HepG2 (cell line): ENCODE measurements around the gene TMEM108. TPM values are rescaled to one million over a fixed set of nuclear protein-coding genes. Genes with fewer than 3 reads are reported as not detected.

ENCODE experiments used
- ATAC-seq: fragments of 200-7000 bp; cut with Tn5 transposase; 3 replicates; pipeline ENCODE4 v1.9.1; 2020; ENCODE audit warnings: mild to moderate bottlenecking, moderate library complexity
- BruUV-seq: library from RNA; stranded (reverse); fragments of 400-500 nt; replicated peaks from 2 replicates; lab custom pipeline; 2021; lab: Mats Ljungman, UMichigan
- CTCF ChIA-PET: fragments of 300-600 bp; formaldehyde crosslinking; extraction: SDS; loops from one replicate; lab custom pipeline; 2021; ENCODE audit warnings: low total read pairs, inconsistent platforms, low intra/inter-chr PET ratio; lab: Yijun Ruan, JAX
- POLR2A ChIA-PET: fragments of 350-600 bp; sonication (Branson Sonifier 250); formaldehyde crosslinking; loops from one replicate; lab custom pipeline; 2020; ENCODE audit warnings: antibody characterized with exemption, inconsistent platforms; lab: Yijun Ruan, JAX
- DNase-seq: peaks from one replicate; pipeline ENCODE4 v3.0.0-alpha.2; 2015; ENCODE audit warnings: low spot score
- FAIRE-seq: peaks from 3 replicates; lab custom pipeline; 2011; peaks lifted over from hg19 to GRCh38; lab: Jason Lieb, UNC
- H2AFZ ChIP-seq: one replicate; pipeline ENCODE4 v1.6.1; 2011; ENCODE audit warnings: low read length, inconsistent platforms
- H3K27ac ChIP-seq: fragments of 300-600 bp; 3 replicates; pipeline ENCODE4 v1.8.0; 2011; ENCODE audit warnings: mixed run types, mild to moderate bottlenecking, mixed read lengths, low read length, inconsistent platforms; ENCODE audit not compliant: insufficient read depth; ENCODE audit errors: extremely low read length
- H3K27me3 ChIP-seq, 2 experiments: fragments of 200-600 bp in 1 of 2; 2 replicates in 1 of 2; 3 replicates in 1 of 2; pipeline versions ENCODE4 v1.6.0 to v1.8.0; 2011; ENCODE audit warnings: low read length in 2 of 2, mild to moderate bottlenecking in 2 of 2, moderate library complexity in 2 of 2, inconsistent platforms in 1 of 2; ENCODE audit not compliant: insufficient read depth in 2 of 2, control insufficient read depth in 1 of 2
- H3K36me3 ChIP-seq, 2 experiments: fragments of 200-600 bp in 1 of 2; replicated peaks in 1 of 2; 2 replicates in 1 of 2; 3 replicates in 1 of 2; pipeline versions ENCODE4 v1.5.1 to v1.8.0; 2011; ENCODE audit warnings: low read length in 2 of 2, inconsistent platforms in 1 of 2; ENCODE audit not compliant: insufficient read depth in 2 of 2, control insufficient read depth in 1 of 2
- H3K4me1 ChIP-seq: 2 replicates; pipeline ENCODE4 v1.5.1; 2012; ENCODE audit warnings: low read length, inconsistent platforms; ENCODE audit not compliant: insufficient read depth
- H3K4me2 ChIP-seq: 2 replicates; pipeline ENCODE4 v1.6.0; 2011; ENCODE audit warnings: low read depth, low read length, inconsistent platforms
- H3K4me3 ChIP-seq, 3 experiments: fragments of 200-600 bp in 1 of 3; sonication (generic), shearing (Covaris generic) in 1 of 3; replicated peaks in 1 of 3; 2 replicates each; pipeline ENCODE4 v1.5.1; 2011 to 2016; ENCODE audit warnings: low read length in 3 of 3, inconsistent platforms in 2 of 3, low read depth in 2 of 3, mild to moderate bottlenecking in 2 of 3, control low read depth in 1 of 3, mixed read lengths in 1 of 3; ENCODE audit not compliant: insufficient read depth in 1 of 3
- H3K79me2 ChIP-seq: one replicate; pipeline ENCODE4 v1.6.1; 2011; ENCODE audit warnings: low read length, inconsistent platforms; ENCODE audit not compliant: insufficient read depth
- H3K9ac ChIP-seq: 2 replicates; pipeline ENCODE4 v1.6.0; 2011; ENCODE audit warnings: mild to moderate bottlenecking, low read depth, low read length, inconsistent platforms; ENCODE audit not compliant: insufficient read depth
- H3K9me3 ChIP-seq: 2 replicates; pipeline ENCODE4 v1.5.1; 2012; ENCODE audit warnings: mild to moderate bottlenecking, low read length
- H4K20me1 ChIP-seq: 2 replicates; pipeline ENCODE4 v1.6.0; 2011; ENCODE audit warnings: inconsistent platforms, mild to moderate bottlenecking, low read length, moderate library complexity; ENCODE audit not compliant: insufficient read depth
- HOXA5 ChIP-seq: sonication (generic); formaldehyde crosslinking; IDR thresholded peaks from 2 replicates; pipeline ENCODE4 v1.4.0; 2020; ENCODE audit warnings: missing genetic modification reagents
- IRF2 ChIP-seq: IDR thresholded peaks from 2 replicates; pipeline ENCODE4 v1.6.1; 2018; ENCODE audit warnings: missing genetic modification reagents, missing compliant biosample characterization
- JUNB ChIP-seq: sonication (generic); formaldehyde crosslinking; IDR thresholded peaks from 2 replicates; pipeline ENCODE4 v1.8.0; 2022; ENCODE audit warnings: missing genetic modification reagents, mild to moderate bottlenecking, borderline replicate concordance
- MAFF ChIP-seq: IDR thresholded peaks from 2 replicates; pipeline ENCODE4 v1.6.1; 2011; ENCODE audit warnings: low read depth, low read length, improper control_type of control experiment
- MIER3 ChIP-seq: IDR thresholded peaks from 2 replicates; pipeline ENCODE4 v1.6.1; 2016; ENCODE audit warnings: missing compliant biosample characterization, borderline replicate concordance
- NCOA5 ChIP-seq: sonication (generic); formaldehyde crosslinking; IDR thresholded peaks from 2 replicates; pipeline ENCODE4 v1.4.0; 2020; ENCODE audit warnings: missing genetic modification reagents
- SRY ChIP-seq: sonication (generic); formaldehyde crosslinking; IDR thresholded peaks from 2 replicates; pipeline ENCODE4 v1.8.0; 2022; ENCODE audit warnings: mild to moderate bottlenecking, missing genetic modification reagents
- TOE1 ChIP-seq: sonication (generic); formaldehyde crosslinking; IDR thresholded peaks from 2 replicates; pipeline ENCODE4 v1.4.0; 2020; ENCODE audit warnings: mild to moderate bottlenecking, missing genetic modification reagents
- ZBTB7B ChIP-seq: sonication (generic); formaldehyde crosslinking; IDR thresholded peaks from 2 replicates; pipeline ENCODE4 v1.4.0; 2020; ENCODE audit warnings: missing genetic modification reagents
- ZFP36L1 ChIP-seq: sonication (generic); formaldehyde crosslinking; IDR thresholded peaks from 2 replicates; pipeline ENCODE4 v1.8.0; 2022; ENCODE audit warnings: mild to moderate bottlenecking, missing genetic modification reagents, moderate library complexity
- ZKSCAN8 ChIP-seq: IDR thresholded peaks from 2 replicates; pipeline ENCODE4 v1.6.1; 2016; ENCODE audit warnings: borderline replicate concordance, missing genetic modification reagents, missing compliant biosample characterization
- ZNF563 ChIP-seq: sonication (generic); formaldehyde crosslinking; IDR thresholded peaks from 2 replicates; pipeline ENCODE4 v1.8.0; 2022; ENCODE audit warnings: mild to moderate bottlenecking, moderate library complexity, missing genetic modification reagents
- ZNF629 ChIP-seq: sonication (generic); formaldehyde crosslinking; conservative IDR thresholded peaks from 2 replicates; pipeline ENCODE4 v1.5.0; 2020; ENCODE audit warnings: missing genetic modification reagents
- ZNF788 ChIP-seq: sonication (generic); formaldehyde crosslinking; IDR thresholded peaks from 2 replicates; pipeline ENCODE4 v1.5.0; 2020; ENCODE audit warnings: mild to moderate bottlenecking, missing genetic modification reagents, borderline replicate concordance
- ZNF879 ChIP-seq: sonication (generic); formaldehyde crosslinking; IDR thresholded peaks from 2 replicates; pipeline ENCODE4 v1.8.1; 2023; ENCODE audit warnings: missing genetic modification reagents
- ZZZ3 ChIP-seq: sonication (generic); formaldehyde crosslinking; IDR thresholded peaks from 2 replicates; pipeline ENCODE4 v1.4.0; 2020; ENCODE audit warnings: missing genetic modification reagents, mild to moderate bottlenecking, borderline replicate concordance
- WGBS: methylation state at CpG from one replicate; pipeline ENCODE4 v1.1.6; 2017; ENCODE audit warnings: low lambda C conversion rate; 5-methylcytosine and 5-hydroxymethylcytosine counted together
- in situ Hi-C: cut with HindIII; loops from 2 replicates; pipeline ENCODE4 v1.10.0; 2017; ENCODE audit warnings: low pct_unique_long_range_greater_than_20kb; ENCODE audit not compliant: extremely low pct_ligation_motif_present
- intact Hi-C: fragments of 100-400 bp; cut with micrococcal nuclease; formaldehyde crosslinking; loops from one replicate; pipeline ENCODE4 v1.10.0; 2022; ENCODE audit not compliant: unreplicated experiment
- polyA plus RNA-seq, 8 experiments: library from polyadenylated mRNA; depleted of rRNA in 3 of 8; stranded (reverse) in 7 of 8; unstranded in 1 of 8; fragments of >200 nt; fragmentation: Illumina TruSeq in 4 of 8; extraction: Trizol in 4 of 8; gene quantifications; 2 replicates each; pipeline versions ENCODE4 v1.2.1 to v1.2.3, GENCODE V29; 2011 to 2016; ENCODE audit warnings: low read depth in 4 of 8, missing spikeins in 1 of 8, mixed read lengths in 1 of 8; ENCODE audit not compliant: insufficient read depth in 1 of 8
- total RNA-seq, 5 experiments: library from RNA; depleted of rRNA; stranded (reverse); fragments of >200 nt; fragmentation: Illumina TruSeq; extraction: Trizol; gene quantifications; 2 replicates each; pipeline ENCODE4 v1.2.3, GENCODE V29; 2016; ENCODE audit warnings: low read depth in 1 of 5
- TF ChIP-seq, protein P1 (sequence below), 2 experiments: sonication (generic) in 1 of 2; formaldehyde crosslinking in 1 of 2; IDR thresholded peaks; 2 replicates each; pipeline versions ENCODE4 v1.4.0 to v1.6.1; 2018 to 2020; ENCODE audit warnings: missing genetic modification reagents in 2 of 2, borderline replicate concordance in 1 of 2, low read depth in 1 of 2, mild to moderate bottlenecking in 1 of 2, missing biosample characterization in 1 of 2
- TF ChIP-seq, protein P2 (sequence below): sonication (generic); formaldehyde crosslinking; IDR thresholded peaks from 2 replicates; pipeline ENCODE4 v1.5.0; 2020; ENCODE audit warnings: missing genetic modification reagents, mild to moderate bottlenecking, borderline replicate concordance
- TF ChIP-seq, protein P3 (sequence below): sonication (generic); formaldehyde crosslinking; IDR thresholded peaks from 2 replicates; pipeline ENCODE4 v1.5.0; 2020; ENCODE audit warnings: missing genetic modification reagents
- TF ChIP-seq, protein P4 (sequence below): sonication (generic); formaldehyde crosslinking; IDR thresholded peaks from 2 replicates; pipeline ENCODE4 v1.4.0; 2020; ENCODE audit warnings: missing genetic modification reagents

Gene TMEM108
- total and polyA plus RNA-seq, 2 of the 13 experiments (the other 11 are each of a cell fraction or from before 2014, with no cell fraction given) = not detected

DNA sequence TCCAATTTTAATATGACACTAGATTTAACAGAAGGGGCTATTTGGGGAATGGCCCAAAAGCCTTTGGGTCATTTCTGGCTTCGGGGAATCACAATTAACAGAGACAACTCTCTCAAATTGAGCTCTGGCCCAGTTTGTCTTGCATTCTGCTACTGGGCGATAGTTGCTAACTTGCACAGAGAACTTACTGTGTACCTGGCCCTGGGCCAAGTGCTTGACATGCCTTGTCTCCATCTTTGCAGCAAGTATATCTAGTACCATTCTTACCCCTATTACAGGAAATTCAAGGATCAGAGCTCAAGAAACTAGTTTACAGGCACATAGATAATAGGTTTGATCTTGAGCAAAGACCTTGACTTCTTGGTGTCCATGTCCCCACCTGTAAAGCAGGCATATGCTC, 175.7 kb downstream of the TMEM108 start (continued):
- TF ChIP-seq ZNF563 (CRISPR knock-in tag) (no peak), TOE1 (CRISPR knock-in tag) (no peak), ZFP36L1 (CRISPR knock-in tag) (no peak), ZZZ3 (no peak), NCOA5 (CRISPR knock-in tag) (no peak), MIER3 (no peak)
- TF ChIP-seq, protein P1, sequence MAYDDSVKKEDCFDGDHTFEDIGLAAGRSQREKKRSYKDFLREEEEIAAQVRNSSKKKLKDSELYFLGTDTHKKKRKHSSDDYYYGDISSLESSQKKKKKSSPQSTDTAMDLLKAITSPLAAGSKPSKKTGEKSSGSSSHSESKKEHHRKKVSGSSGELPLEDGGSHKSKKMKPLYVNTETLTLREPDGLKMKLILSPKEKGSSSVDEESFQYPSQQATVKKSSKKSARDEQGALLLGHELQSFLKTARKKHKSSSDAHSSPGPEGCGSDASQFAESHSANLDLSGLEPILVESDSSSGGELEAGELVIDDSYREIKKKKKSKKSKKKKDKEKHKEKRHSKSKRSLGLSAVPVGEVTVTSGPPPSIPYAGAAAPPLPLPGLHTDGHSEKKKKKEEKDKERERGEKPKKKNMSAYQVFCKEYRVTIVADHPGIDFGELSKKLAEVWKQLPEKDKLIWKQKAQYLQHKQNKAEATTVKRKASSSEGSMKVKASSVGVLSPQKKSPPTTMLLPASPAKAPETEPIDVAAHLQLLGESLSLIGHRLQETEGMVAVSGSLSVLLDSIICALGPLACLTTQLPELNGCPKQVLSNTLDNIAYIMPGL (CRISPR knock-in tag; IDR thresholded peaks at IDR 0.05; ENCODE audit: borderline replicate concordance in 1 of 2, low read depth in 1 of 2) = no peak

DNA sequence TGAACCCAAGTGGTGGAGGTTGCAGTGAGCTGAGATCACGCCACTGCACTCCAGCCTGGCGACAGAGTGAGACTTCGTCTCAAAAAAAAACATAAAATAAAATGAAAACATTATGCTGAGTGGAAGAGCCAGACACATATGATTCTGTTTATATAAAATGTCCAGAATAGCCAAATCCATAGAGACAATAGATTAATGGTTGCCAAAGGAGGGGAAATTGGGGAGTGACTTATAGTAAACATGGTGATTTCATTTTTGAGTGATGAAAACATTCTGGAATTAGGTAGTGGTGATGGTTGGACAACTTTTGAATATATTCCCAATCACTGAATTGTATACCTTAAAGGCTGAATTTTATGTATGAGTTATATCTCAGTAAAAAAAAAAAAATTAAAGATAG, 189.6 kb downstream of the TMEM108 start:
- no peak for FAIRE-seq
- no peak overlapping the region for H3K27ac ChIP-seq
- no peak for DNase-seq
- H3K27me3 ChIP-seq = no peaks in the 10 kb centered on the region
- H3K79me2 ChIP-seq = no peaks in the 10 kb centered on the region
- no peaks in the 10 kb centered on the region for H3K4me1 ChIP-seq
- WGBS = 2% methylated on average over 3 of the region's 3 CpGs
- intact Hi-C loops = no loop called here
- H3K4me3 ChIP-seq = no peak overlapping the region
- no TSS peak for BruUV-seq
- no peak overlapping the region for H3K9ac ChIP-seq
- ATAC-seq = no peak
- in situ Hi-C loops = no loop called here
- ChIA-PET CTCF (no interaction called here), POLR2A (no interaction called here)
- H3K4me2 ChIP-seq = no peak overlapping the region
- no peaks in the 10 kb centered on the region for H4K20me1 ChIP-seq
- peaks cover 5% of the 10 kb centered on the region; the same call in 1 of the 2 replicates for H3K9me3 ChIP-seq
- no peaks in the 10 kb centered on the region for H3K36me3 ChIP-seq
- no peak overlapping the region for H2AFZ ChIP-seq
- TF ChIP-seq ZNF788 (CRISPR knock-in tag) (no peak), ZBTB7B (CRISPR knock-in tag) (no peak), ZNF629 (CRISPR knock-in tag) (no peak), ZKSCAN8 (no peak), JUNB (CRISPR knock-in tag) (no peak), MAFF (no peak), HOXA5 (CRISPR knock-in tag) (no peak), IRF2 (CRISPR knock-in tag) (no peak), SRY (CRISPR knock-in tag) (no peak), ZNF879 (CRISPR knock-in tag) (no peak)
- TF ChIP-seq, protein P2, sequence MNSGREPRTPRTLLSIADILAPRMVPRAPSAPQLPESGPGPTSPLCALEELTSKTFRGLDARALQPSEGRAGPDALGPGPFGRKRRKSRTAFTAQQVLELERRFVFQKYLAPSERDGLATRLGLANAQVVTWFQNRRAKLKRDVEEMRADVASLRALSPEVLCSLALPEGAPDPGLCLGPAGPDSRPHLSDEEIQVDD = no peak
- TF ChIP-seq, protein P3, sequence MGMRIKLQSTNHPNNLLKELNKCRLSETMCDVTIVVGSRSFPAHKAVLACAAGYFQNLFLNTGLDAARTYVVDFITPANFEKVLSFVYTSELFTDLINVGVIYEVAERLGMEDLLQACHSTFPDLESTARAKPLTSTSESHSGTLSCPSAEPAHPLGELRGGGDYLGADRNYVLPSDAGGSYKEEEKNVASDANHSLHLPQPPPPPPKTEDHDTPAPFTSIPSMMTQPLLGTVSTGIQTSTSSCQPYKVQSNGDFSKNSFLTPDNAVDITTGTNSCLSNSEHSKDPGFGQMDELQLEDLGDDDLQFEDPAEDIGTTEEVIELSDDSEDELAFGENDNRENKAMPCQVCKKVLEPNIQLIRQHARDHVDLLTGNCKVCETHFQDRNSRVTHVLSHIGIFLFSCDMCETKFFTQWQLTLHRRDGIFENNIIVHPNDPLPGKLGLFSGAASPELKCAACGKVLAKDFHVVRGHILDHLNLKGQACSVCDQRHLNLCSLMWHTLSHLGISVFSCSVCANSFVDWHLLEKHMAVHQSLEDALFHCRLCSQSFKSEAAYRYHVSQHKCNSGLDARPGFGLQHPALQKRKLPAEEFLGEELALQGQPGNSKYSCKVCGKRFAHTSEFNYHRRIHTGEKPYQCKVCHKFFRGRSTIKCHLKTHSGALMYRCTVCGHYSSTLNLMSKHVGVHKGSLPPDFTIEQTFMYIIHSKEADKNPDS (CRISPR knock-in tag) = no peak
- TF ChIP-seq, protein P4, sequence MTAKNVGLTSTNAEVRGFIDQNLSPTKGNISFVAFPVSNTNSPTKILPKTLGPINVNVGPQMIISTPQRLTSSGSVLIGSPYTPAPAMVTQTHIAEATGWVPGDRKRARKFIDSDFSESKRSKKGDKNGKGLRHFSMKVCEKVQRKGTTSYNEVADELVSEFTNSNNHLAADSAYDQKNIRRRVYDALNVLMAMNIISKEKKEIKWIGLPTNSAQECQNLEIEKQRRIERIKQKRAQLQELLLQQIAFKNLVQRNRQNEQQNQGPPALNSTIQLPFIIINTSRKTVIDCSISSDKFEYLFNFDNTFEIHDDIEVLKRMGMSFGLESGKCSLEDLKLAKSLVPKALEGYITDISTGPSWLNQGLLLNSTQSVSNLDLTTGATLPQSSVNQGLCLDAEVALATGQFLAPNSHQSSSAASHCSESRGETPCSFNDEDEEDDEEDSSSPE (CRISPR knock-in tag) = no peak
